ENCODE data around the gene RORB. TPM values are rescaled to one million over a fixed set of nuclear protein-coding genes. Genes with fewer than 3 reads are reported as not detected.
A peak's percentile ranks its signal among the peaks of the same experiment; 100 is the strongest.

RORB gene
- polyA plus RNA-seq, 1 donor, result 0.16 TPM

DNA sequence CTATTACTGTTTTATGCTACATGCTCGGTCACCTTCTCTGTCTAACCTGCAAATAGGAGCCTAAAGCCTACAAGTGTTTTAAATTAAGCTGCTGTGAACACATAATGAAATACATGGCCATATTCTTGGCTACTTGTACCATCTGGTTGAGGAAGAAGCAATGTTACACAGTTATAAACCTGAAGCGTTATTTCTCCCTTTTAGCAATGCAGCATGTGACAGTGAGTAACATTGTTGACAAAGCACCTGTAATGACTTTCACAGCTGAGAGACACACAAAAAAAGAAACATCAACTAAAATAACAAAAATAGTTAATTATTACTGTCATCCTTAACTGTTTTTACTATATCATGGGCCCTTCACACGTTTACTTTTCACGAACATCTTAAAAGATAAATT, 146.9 kb downstream of the RORB start:
- H3K9me3 ChIP-seq (ENCODE audit: control insufficient read depth, low read depth, low read length), result no peaks in the 10 kb centered on the region
- H3K4me3 ChIP-seq (ENCODE audit: low read length), result no peak overlapping the region
- no peaks in the 10 kb centered on the region for H3K36me3 ChIP-seq (ENCODE audit: control insufficient read depth, insufficient read depth, low read length)
- 24% methylated on average over 2 of the region's 4 CpGs for WGBS (ENCODE audit: insufficient coverage, low lambda C conversion rate)
- peaks cover 2% of the 10 kb centered on the region for H3K27me3 ChIP-seq (ENCODE audit: control insufficient read depth, insufficient read depth, low read length)
- H3K27ac ChIP-seq (ENCODE audit: low read length), result peak overlapping the region; percentile 54
- peak; percentile 24 to 63 for DNase-seq
- peaks cover 7% of the 10 kb centered on the region for H3K4me1 ChIP-seq (ENCODE audit: control insufficient read depth, insufficient read depth, low read length)

GRCh38 chr9:74645007-74645639, 148.0 kb downstream of the RORB start:
- H3K4me1 ChIP-seq (ENCODE audit: control insufficient read depth, insufficient read depth, low read length), result peaks cover 7% of the 10 kb centered on the region
- H3K4me3 ChIP-seq (ENCODE audit: low read length), result no peak overlapping the region
- no peaks in the 10 kb centered on the region for H3K36me3 ChIP-seq (ENCODE audit: control insufficient read depth, insufficient read depth, low read length)
- DNase-seq, result no peak
- H3K9me3 ChIP-seq (ENCODE audit: control insufficient read depth, low read depth, low read length), result no peaks in the 10 kb centered on the region
- no peak overlapping the region for H3K27ac ChIP-seq (ENCODE audit: low read length)
- 100% methylated on average over 1 of the region's 3 CpGs for WGBS (ENCODE audit: insufficient coverage, low lambda C conversion rate)
- H3K27me3 ChIP-seq (ENCODE audit: control insufficient read depth, insufficient read depth, low read length), result peaks cover 2% of the 10 kb centered on the region

GRCh38 chr9:74653410-74654080, 156.4 kb downstream of the RORB start:
- 80% methylated on average over 5 of the region's 11 CpGs for WGBS (ENCODE audit: insufficient coverage, low lambda C conversion rate)
- no peak for DNase-seq

DNA sequence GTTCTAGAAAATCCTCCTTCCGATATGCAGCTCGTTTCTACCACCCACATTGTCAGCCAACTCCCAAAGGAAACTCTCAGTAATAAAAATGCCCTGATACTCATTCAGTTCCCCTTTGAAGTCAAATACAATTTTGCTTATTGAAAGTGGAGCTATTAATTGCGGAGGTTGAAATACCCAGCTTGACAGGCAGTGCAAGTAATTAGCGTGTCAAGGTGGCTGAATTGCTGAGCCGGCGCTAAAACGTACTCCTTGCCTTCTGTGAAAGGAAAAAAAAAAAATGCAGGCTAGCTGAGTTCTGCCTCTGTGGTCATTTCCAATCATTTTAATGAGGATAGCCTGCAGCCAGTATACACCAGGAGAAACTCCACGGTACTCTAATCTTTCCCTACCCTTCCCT, 165.5 kb downstream of the RORB start:
- Histone ChIP-seq H3K27me3 (ENCODE audit: control insufficient read depth, insufficient read depth, low read length) (no peaks in the 10 kb centered on the region), H3K36me3 (ENCODE audit: control insufficient read depth, insufficient read depth, low read length) (no peaks in the 10 kb centered on the region), H3K4me3 (ENCODE audit: low read length) (no peak overlapping the region), H3K9me3 (ENCODE audit: control insufficient read depth, low read depth, low read length) (no peaks in the 10 kb centered on the region), H3K27ac (ENCODE audit: low read length) (no peak overlapping the region), H3K4me1 (ENCODE audit: control insufficient read depth, insufficient read depth, low read length) (no peaks in the 10 kb centered on the region)
- DNase-seq, result no peak
- WGBS (ENCODE audit: insufficient coverage, low lambda C conversion rate), result 67% methylated on average over 1 of the region's 8 CpGs

More at GRCh38 chr9:74653410-74654080, 156.4 kb downstream of the RORB start:
- Histone ChIP-seq H3K27ac (ENCODE audit: low read length) (no peak overlapping the region), H3K9me3 (ENCODE audit: control insufficient read depth, low read depth, low read length) (no peaks in the 10 kb centered on the region), H3K27me3 (ENCODE audit: control insufficient read depth, insufficient read depth, low read length) (peaks cover 2% of the 10 kb centered on the region), H3K4me3 (ENCODE audit: low read length) (no peak overlapping the region), H3K36me3 (ENCODE audit: control insufficient read depth, insufficient read depth, low read length) (no peaks in the 10 kb centered on the region), H3K4me1 (ENCODE audit: control insufficient read depth, insufficient read depth, low read length) (no peaks in the 10 kb centered on the region)

GRCh38 chr9:74663439-74663838, 166.3 kb downstream of the RORB start:
- no peaks in the 10 kb centered on the region for H3K9me3 ChIP-seq (ENCODE audit: control insufficient read depth, low read depth, low read length)
- no peak overlapping the region for H3K4me3 ChIP-seq (ENCODE audit: low read length)
- H3K4me1 ChIP-seq (ENCODE audit: control insufficient read depth, insufficient read depth, low read length), result no peaks in the 10 kb centered on the region
- DNase-seq, result no peak
- H3K27ac ChIP-seq (ENCODE audit: low read length), result no peak overlapping the region
- H3K36me3 ChIP-seq (ENCODE audit: control insufficient read depth, insufficient read depth, low read length), result no peaks in the 10 kb centered on the region
- WGBS (ENCODE audit: insufficient coverage, low lambda C conversion rate), result no CpG with 5 or more reads among the region's 1 CpG
- no peaks in the 10 kb centered on the region for H3K27me3 ChIP-seq (ENCODE audit: control insufficient read depth, insufficient read depth, low read length)

DNA sequence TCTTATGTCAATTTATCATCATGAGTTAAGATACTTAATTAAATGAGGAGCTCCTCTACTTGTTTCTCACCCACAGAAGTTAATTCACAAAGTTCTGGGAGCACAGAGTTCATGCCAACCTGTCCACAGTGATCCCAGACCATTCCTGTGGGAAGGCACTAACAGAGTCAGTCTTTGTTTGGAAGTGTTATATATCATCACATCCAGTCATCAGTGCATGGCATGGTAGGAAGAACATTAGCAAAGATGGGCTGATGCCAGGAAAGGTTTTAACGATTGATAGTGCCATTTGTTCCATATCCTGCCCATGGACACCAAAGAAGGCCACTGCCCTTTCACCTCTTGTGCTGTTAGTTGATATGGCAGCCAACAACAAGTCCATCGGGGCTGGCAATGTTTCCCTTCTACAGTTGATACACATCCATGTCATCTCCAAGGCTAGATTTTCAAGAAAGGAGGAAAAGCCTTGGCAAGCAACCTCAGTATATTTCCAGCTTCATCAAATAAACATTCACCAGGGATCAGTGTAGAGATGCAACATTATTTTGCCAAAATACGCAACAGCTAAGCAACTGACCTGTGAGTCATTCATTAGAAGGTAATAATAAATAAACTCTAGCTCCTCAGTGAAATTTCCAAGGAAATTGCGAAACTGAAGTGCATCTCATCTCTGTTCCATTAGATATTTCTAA, 169.6 kb downstream of the RORB start:
- no peak overlapping the region for H3K4me3 ChIP-seq (ENCODE audit: low read length)
- H3K36me3 ChIP-seq (ENCODE audit: control insufficient read depth, insufficient read depth, low read length), result no peaks in the 10 kb centered on the region
- no peak overlapping the region for H3K27ac ChIP-seq (ENCODE audit: low read length)
- no peak for DNase-seq
- 100% methylated on average over 1 of the region's 4 CpGs for WGBS (ENCODE audit: insufficient coverage, low lambda C conversion rate)
- no peaks in the 10 kb centered on the region for H3K4me1 ChIP-seq (ENCODE audit: control insufficient read depth, insufficient read depth, low read length)
- no peaks in the 10 kb centered on the region for H3K27me3 ChIP-seq (ENCODE audit: control insufficient read depth, insufficient read depth, low read length)
- H3K9me3 ChIP-seq (ENCODE audit: control insufficient read depth, low read depth, low read length), result no peaks in the 10 kb centered on the region

DNA sequence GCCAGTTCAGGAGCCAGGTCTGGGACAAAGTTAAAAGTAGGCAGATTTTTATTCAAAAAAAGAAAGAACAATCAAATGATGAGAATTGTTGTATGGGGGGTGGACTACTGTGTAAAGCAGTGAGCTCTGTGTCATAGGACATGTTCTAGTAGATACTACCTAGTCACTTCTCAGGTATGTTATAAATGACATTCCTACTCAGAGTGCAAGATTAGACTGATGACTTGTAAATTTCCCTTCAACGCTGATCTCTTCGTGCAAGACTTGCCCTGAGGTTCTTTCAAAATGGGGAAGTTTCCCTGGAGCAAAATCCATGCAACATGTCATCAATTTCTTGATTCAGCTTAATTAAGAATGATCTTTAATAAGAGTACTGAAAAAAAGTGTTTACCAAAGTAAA, 175.1 kb downstream of the RORB start:
- Histone ChIP-seq H3K36me3 (ENCODE audit: control insufficient read depth, insufficient read depth, low read length) (no peaks in the 10 kb centered on the region), H3K27ac (ENCODE audit: low read length) (no peak overlapping the region), H3K27me3 (ENCODE audit: control insufficient read depth, insufficient read depth, low read length) (no peaks in the 10 kb centered on the region), H3K4me1 (ENCODE audit: control insufficient read depth, insufficient read depth, low read length) (no peaks in the 10 kb centered on the region), H3K9me3 (ENCODE audit: control insufficient read depth, low read depth, low read length) (no peaks in the 10 kb centered on the region), H3K4me3 (ENCODE audit: low read length) (no peak overlapping the region)
- WGBS (ENCODE audit: insufficient coverage, low lambda C conversion rate), result no CpG with 5 or more reads among the region's 2 CpGs
- DNase-seq, result no peak

DNA sequence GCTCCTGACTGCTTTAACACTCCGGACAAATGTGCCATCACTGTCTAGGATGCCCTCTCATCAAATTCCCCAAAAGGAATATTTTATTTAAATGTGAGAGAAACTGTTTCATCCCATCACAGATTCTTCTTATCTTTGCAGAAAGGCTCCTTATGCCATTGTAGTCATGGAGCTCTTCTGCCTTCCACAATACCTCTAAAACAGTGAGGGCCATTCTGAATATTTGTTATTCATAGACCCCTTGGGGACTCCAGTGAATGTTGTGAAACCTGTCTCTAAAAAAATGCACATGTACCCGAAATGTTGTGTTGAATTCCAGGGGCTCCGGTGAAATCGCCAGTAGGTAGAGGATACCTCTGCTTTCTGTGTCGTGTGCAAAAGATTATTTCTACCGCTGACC, 176.9 kb downstream of the RORB start:
- Histone ChIP-seq H3K4me1 (ENCODE audit: control insufficient read depth, insufficient read depth, low read length) (no peaks in the 10 kb centered on the region), H3K4me3 (ENCODE audit: low read length) (no peak overlapping the region), H3K27me3 (ENCODE audit: control insufficient read depth, insufficient read depth, low read length) (no peaks in the 10 kb centered on the region), H3K27ac (ENCODE audit: low read length) (no peak overlapping the region), H3K9me3 (ENCODE audit: control insufficient read depth, low read depth, low read length) (no peaks in the 10 kb centered on the region), H3K36me3 (ENCODE audit: control insufficient read depth, insufficient read depth, low read length) (no peaks in the 10 kb centered on the region)
- WGBS (ENCODE audit: insufficient coverage, low lambda C conversion rate), result no CpG with 5 or more reads among the region's 6 CpGs
- no peak for DNase-seq

DNA sequence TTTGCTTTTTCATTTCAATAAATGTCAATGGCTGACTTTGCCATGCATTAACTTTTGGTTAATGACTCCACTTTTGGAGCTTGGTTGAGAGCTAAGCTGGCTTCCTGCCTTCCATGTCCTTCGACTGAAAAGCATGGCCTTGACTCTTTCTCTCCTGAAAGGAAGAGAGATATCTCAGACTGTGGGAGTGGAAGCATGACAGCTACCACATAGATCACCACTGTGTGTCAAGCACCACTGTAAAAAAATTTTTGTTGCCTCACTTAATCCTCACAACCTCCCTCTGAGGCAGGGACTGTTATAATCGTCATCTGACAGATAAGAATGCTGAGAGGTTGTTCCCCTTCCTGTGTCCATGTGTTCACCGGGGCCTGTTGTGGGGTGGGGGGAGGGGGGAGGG, 184.8 kb downstream of the RORB start:
- DNase-seq, result no peak
- no CpG with 5 or more reads among the region's 3 CpGs for WGBS (ENCODE audit: insufficient coverage, low lambda C conversion rate)
- Histone ChIP-seq H3K9me3 (ENCODE audit: control insufficient read depth, low read depth, low read length) (no peaks in the 10 kb centered on the region), H3K4me3 (ENCODE audit: low read length) (no peak overlapping the region), H3K27ac (ENCODE audit: low read length) (no peak overlapping the region), H3K36me3 (ENCODE audit: control insufficient read depth, insufficient read depth, low read length) (no peaks in the 10 kb centered on the region), H3K27me3 (ENCODE audit: control insufficient read depth, insufficient read depth, low read length) (no peaks in the 10 kb centered on the region), H3K4me1 (ENCODE audit: control insufficient read depth, insufficient read depth, low read length) (no peaks in the 10 kb centered on the region)

DNA sequence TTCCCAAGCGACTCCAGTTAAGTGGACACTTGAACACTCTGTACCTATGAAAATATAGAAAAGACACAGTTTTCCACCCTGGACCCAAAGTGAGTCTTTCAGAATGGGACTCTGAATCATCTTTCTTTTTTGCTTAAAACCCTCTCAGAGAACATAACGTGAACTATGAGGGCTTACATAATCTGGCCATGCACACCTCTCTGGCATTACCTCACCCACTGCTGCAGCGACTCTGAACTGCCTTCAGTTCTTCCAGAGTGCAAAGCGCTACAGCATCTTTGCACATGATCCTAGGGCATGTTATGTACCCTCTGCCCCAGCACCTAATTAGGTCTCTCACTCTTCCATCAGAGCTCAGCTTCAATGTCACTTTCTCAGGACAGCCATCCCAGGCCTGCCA, 186.2 kb downstream of the RORB start:
- no peak overlapping the region for H3K27ac ChIP-seq (ENCODE audit: low read length)

More for the DNA sequence above, 186.2 kb downstream of the RORB start:
- WGBS (ENCODE audit: insufficient coverage, low lambda C conversion rate), result no CpG with 5 or more reads among the region's 4 CpGs
- Histone ChIP-seq H3K36me3 (ENCODE audit: control insufficient read depth, insufficient read depth, low read length) (no peaks in the 10 kb centered on the region), H3K4me1 (ENCODE audit: control insufficient read depth, insufficient read depth, low read length) (no peaks in the 10 kb centered on the region), H3K9me3 (ENCODE audit: control insufficient read depth, low read depth, low read length) (no peaks in the 10 kb centered on the region), H3K27me3 (ENCODE audit: control insufficient read depth, insufficient read depth, low read length) (no peaks in the 10 kb centered on the region), H3K4me3 (ENCODE audit: low read length) (no peak overlapping the region)
- DNase-seq, result no peak

All from large intestine (tissue), 3 donors.